IPS-18a (cell line): ENCODE results near the gene MBNL1.

Experiments
- H3K27ac ChIP-seq: one replicate; pipeline ENCODE4 v1.5.1; 2013; ENCODE audit warnings: low read length
- H3K27me3 ChIP-seq: one replicate; pipeline ENCODE4 v1.6.1; 2013; ENCODE audit warnings: mild to moderate bottlenecking, low read length; ENCODE audit not compliant: control insufficient read depth, insufficient read depth
- H3K36me3 ChIP-seq: one replicate; pipeline ENCODE4 v1.6.1; 2013; ENCODE audit warnings: low read depth, low read length; ENCODE audit not compliant: control insufficient read depth
- H3K4me1 ChIP-seq: one replicate; pipeline ENCODE4 v1.6.1; 2013; ENCODE audit warnings: low read depth, low read length; ENCODE audit not compliant: control insufficient read depth
- H3K4me3 ChIP-seq: one replicate; pipeline ENCODE4 v1.5.1; 2013; ENCODE audit warnings: low read length
- H3K9ac ChIP-seq: one replicate; pipeline ENCODE4 v1.6.1; 2013; ENCODE audit warnings: mild to moderate bottlenecking, low read length, moderate library complexity
- H3K9me3 ChIP-seq: one replicate; pipeline ENCODE4 v1.6.1; 2013; ENCODE audit warnings: low read depth, low read length; ENCODE audit not compliant: control insufficient read depth

The MBNL1 gene

DNA sequence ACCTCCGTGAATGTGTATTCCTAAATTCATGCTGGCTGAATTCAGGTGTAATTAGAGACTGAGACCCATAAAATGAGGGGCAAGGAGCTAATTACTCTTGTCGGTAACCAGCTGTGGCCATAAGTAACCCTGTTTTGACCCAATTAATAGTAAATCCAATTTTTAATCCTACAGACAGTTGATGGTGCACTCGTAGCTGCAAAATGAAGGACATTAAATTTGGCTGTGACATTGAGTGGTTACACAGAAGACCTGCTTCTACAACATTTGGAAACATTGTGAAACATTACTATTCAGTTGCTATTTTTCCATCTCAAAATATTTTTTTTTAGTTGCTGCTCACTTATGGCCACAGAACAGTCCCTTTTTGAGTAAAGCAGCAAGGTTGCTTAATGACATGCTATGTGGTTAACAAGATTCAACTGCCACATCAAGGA lies 33.0 kb downstream of the MBNL1 start:
- Histone ChIP-seq H3K27ac (no peak overlapping the region), H3K27me3 (no peaks in the 10 kb centered on the region), H3K4me1 (peaks cover 58% of the 10 kb centered on the region), H3K4me3 (no peak overlapping the region), H3K36me3 (no peaks in the 10 kb centered on the region), H3K9me3 (no peaks in the 10 kb centered on the region), H3K9ac (no peak overlapping the region)

DNA sequence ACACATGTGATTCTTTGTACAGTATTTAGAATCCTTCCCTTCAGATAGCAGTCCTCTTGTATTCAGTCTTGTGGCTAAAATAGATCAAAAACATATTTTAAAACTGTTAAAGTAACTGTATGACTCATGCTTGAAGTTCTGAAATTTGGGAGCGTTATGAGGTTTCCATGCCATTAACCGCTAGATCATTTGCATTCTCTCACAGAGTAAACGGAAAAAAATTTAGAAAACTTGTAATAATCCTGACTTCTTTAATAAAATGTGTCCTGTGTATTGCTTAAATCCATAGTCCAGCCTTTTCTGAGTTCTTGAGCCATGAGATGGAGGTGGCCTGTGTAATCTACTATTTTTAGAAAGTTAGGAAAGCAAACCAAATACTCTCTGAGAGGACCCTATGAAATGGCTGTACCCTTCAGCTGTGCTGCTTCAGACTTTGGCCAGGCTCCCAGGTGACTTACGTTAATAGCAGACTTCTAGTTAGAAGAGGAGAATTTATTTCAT lies 33.8 kb downstream of the MBNL1 start:
- H3K27ac ChIP-seq = no peak overlapping the region
- H3K9ac ChIP-seq = no peak overlapping the region
- H3K4me3 ChIP-seq = no peak overlapping the region
- H3K4me1 ChIP-seq = peaks cover 66% of the 10 kb centered on the region
- H3K27me3 ChIP-seq = no peaks in the 10 kb centered on the region
- H3K36me3 ChIP-seq = no peaks in the 10 kb centered on the region
- no peaks in the 10 kb centered on the region for H3K9me3 ChIP-seq

DNA sequence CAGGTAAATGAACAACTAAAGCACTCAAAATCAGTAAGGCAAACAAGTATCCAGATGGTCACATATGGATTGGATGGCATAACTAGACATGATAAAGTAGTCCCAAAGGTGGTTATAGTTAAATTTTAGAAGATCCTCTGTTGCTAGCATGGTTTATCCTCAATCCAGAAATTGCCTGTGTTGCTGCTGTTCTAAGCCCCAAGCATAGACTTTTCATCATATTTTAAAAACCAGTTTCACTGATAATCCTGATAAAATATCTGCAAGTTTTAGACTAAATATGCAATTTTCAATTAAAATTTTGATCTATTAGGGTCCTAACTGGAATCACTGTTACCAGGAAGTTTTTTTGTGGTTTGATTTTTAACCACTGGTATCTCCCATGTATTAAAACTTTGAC lies 35.4 kb downstream of the MBNL1 start:
- H3K9ac ChIP-seq = no peak overlapping the region
- no peaks in the 10 kb centered on the region for H3K27me3 ChIP-seq
- no peaks in the 10 kb centered on the region for H3K36me3 ChIP-seq
- no peaks in the 10 kb centered on the region for H3K9me3 ChIP-seq
- no peak overlapping the region for H3K27ac ChIP-seq
- peaks cover 68% of the 10 kb centered on the region for H3K4me1 ChIP-seq
- no peak overlapping the region for H3K4me3 ChIP-seq

DNA sequence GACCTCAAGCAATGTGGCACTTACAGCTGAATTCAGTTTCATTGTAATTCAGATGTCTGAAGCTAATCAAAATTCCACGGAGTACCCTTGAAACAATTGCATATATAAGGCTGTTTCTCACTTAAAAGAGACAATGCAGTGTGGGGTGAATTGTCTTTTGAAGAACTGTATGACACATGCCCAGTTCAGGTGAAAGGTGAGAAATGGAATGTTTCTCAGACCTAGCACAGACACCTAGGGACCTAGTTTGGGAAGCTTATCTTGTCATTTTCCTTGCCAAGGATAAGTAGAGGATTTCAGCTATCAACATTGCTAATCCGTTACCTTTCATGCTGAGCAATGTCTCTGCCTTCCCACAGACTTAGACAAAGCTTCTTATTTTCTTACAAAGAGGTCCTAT lies 36.3 kb downstream of the MBNL1 start:
- Histone ChIP-seq H3K27ac (no peak overlapping the region), H3K4me1 (peaks cover 68% of the 10 kb centered on the region)

DNA sequence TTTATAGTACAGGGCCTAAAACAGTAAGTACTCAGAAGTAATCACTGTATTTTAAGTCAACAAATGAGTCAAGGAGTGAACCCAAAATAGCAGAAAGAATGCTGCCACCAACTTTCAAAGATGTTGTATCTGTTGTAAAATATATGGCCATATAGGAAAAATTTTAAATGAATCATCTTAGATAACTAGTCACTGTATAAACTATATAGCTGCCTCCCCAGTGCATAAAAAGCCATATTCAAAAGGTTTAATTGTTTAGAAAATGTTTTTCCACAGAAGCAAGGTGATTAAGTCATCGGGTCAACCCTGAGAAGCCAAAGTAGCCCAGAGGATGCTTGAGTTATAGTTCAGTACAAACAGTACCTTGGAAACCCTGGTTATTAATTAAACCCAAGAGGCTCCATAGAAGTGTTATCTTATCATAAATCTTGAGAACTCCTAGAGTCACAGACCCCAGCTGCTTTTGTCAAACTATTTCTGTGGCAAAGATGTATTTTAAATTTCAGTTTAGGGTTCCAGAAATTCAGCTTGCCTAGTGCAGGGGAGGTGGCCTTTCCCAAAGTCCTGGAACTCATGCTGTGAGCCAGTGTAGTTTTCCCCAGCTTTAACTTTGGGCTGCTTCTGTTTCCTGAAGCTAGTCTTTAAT lies 39.2 kb downstream of the MBNL1 start:
- H3K4me3 ChIP-seq = no peak overlapping the region
- H3K4me1 ChIP-seq = peaks cover 51% of the 10 kb centered on the region
- H3K27me3 ChIP-seq = no peaks in the 10 kb centered on the region
- no peaks in the 10 kb centered on the region for H3K36me3 ChIP-seq
- peak overlapping the region; percentile 49 for H3K27ac ChIP-seq
- no peak overlapping the region for H3K9ac ChIP-seq
- no peaks in the 10 kb centered on the region for H3K9me3 ChIP-seq

More for the DNA sequence above, 36.3 kb downstream of the MBNL1 start:
- peak overlapping the region; percentile 30 for H3K4me3 ChIP-seq
- H3K36me3 ChIP-seq = no peaks in the 10 kb centered on the region
- H3K9ac ChIP-seq = no peak overlapping the region
- H3K9me3 ChIP-seq = no peaks in the 10 kb centered on the region
- no peaks in the 10 kb centered on the region for H3K27me3 ChIP-seq

DNA sequence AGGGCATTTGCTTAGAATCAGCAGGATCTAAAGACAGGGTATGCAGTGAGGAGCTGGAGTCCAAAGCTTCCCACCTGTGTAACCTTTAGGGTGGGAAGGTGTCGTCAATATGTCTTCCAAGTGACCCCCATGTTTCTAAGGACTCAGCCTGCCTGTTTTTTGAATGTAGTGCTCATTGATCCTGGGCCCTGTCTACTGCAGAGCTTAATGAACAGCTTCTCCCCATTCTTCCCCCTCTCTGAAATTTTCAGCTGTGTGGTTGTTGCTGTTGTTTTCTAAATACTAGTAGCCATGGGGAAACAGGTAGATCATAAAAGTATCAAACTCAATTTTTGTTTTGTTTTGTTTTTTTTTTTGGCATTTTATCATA lies 39.7 kb downstream of the MBNL1 start:
- Histone ChIP-seq H3K9me3 (no peaks in the 10 kb centered on the region), H3K27me3 (no peaks in the 10 kb centered on the region), H3K4me1 (peaks cover 47% of the 10 kb centered on the region), H3K9ac (no peak overlapping the region), H3K4me3 (no peak overlapping the region), H3K27ac (peak overlapping the region; percentile 49), H3K36me3 (no peaks in the 10 kb centered on the region)

DNA sequence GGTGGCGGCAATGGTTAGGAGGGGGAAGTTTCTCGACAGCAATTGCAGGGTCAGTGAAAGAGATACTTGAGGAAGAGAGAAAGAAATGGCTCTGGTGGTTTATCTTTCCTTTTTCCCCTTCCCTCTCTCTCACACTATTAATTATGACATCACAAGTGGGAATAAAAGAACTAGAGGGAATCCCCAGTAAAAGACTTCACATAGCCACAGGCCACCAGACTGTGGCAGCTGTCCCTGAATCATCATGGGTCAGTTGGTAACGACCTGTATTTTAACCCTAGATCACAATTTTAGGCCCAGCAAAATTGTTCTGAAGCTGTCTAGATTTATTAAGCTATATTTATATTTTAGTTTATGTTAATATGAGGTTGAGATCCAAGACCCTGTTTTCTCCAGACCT lies 40.3 kb downstream of the MBNL1 start:
- H3K27me3 ChIP-seq = no peaks in the 10 kb centered on the region
- H3K4me1 ChIP-seq = peaks cover 46% of the 10 kb centered on the region
- no peaks in the 10 kb centered on the region for H3K9me3 ChIP-seq
- H3K36me3 ChIP-seq = no peaks in the 10 kb centered on the region
- H3K4me3 ChIP-seq = no peak overlapping the region
- H3K27ac ChIP-seq = no peak overlapping the region
- no peak overlapping the region for H3K9ac ChIP-seq

DNA sequence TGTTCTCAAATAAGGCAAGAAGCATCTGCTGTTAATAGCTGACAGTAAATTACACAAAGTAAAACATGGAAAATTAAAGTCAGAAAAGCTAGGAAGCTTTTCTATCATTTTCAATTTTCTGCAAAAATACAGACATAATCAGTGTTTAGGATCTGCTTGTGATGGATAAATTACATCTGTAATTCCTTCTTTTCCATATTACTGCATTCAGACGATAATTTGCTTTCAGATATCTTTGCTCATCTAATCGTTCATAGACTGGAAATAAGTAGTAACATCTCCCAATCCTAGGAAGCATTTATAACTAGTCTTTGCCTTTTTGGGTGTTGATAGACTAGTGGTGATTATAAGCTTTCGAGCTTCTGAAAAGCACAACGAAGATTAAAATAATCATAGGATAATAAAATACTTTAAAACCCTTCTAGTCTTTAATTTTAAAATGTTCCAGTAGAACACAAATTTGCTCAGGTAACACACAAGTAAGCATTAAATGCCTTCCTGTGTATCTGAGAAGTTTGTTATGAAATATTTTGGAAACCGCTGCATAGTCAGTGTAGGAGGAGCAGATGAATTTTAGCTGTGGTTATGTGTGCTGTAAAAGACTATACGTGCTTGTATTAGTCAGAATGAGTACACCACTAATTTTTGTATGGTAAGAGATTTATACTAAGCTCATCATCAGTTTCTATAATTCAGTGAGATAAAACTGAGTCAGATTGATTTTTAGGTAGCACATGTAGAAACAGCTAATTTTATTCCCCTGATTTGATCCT lies 41.0 kb downstream of the MBNL1 start:
- Histone ChIP-seq H3K9me3 (no peaks in the 10 kb centered on the region), H3K9ac (no peak overlapping the region), H3K27ac (no peak overlapping the region), H3K36me3 (no peaks in the 10 kb centered on the region), H3K4me1 (peaks cover 39% of the 10 kb centered on the region), H3K27me3 (no peaks in the 10 kb centered on the region), H3K4me3 (no peak overlapping the region)

DNA sequence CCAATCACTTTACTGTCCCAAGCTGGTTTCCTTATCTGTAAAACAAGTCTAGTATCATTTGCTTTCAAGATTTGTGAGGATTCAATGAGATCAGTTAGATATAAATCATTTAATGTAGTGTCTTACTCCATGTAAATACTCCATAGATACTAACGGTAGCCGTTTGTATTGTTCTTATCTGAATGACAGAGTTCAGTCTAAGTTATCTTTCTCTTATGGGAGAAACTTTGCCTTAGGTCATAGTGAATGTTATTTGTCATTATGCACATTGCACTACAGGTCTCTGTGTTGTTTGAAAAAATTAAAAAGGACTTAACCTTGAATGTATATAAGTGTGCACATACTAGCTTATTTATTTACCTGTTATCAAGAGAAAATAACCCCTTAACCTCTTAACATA lies 44.7 kb downstream of the MBNL1 start:
- Histone ChIP-seq H3K9ac (no peak overlapping the region), H3K4me3 (no peak overlapping the region), H3K36me3 (no peaks in the 10 kb centered on the region), H3K9me3 (no peaks in the 10 kb centered on the region), H3K4me1 (peaks cover 15% of the 10 kb centered on the region), H3K27me3 (no peaks in the 10 kb centered on the region), H3K27ac (no peak overlapping the region)

DNA sequence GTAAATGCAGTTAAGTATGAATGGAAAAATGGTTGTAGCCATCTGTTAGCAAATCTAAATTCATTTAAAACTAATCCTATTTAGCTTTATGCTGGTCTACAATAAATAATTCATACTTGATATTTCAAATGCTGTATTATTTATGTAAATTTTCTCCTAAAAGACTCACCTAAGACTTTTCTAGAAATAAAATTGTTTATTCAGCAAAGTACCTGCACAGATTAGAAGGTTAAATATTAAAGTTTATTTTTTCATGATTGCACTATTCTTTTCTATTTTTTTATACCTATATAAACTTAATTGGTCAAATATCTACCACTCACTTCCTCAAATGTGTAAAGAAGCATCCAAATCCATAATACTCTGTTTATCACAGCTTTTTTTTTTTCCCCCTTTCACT lies 45.2 kb downstream of the MBNL1 start:
- peaks cover 12% of the 10 kb centered on the region for H3K4me1 ChIP-seq
- no peak overlapping the region for H3K9ac ChIP-seq
- no peaks in the 10 kb centered on the region for H3K27me3 ChIP-seq
- H3K36me3 ChIP-seq = no peaks in the 10 kb centered on the region
- H3K9me3 ChIP-seq = no peaks in the 10 kb centered on the region
- no peak overlapping the region for H3K27ac ChIP-seq
- no peak overlapping the region for H3K4me3 ChIP-seq

- no peaks in the 10 kb centered on the region for H3K9me3 ChIP-seq
- no peaks in the 10 kb centered on the region for H3K36me3 ChIP-seq
Measured at GRCh38 chr3:152314677-152315353, 46.1 kb downstream of the MBNL1 start.

More at GRCh38 chr3:152314677-152315353, 46.1 kb downstream of the MBNL1 start:
- Histone ChIP-seq H3K9ac (no peak overlapping the region), H3K27ac (no peak overlapping the region), H3K4me3 (no peak overlapping the region), H3K27me3 (no peaks in the 10 kb centered on the region), H3K4me1 (peaks cover 11% of the 10 kb centered on the region)
